GM18907 (cell line): ENCODE measurements around the gene PDZD7.

Experiments used
- ATAC-seq: cut with Tn5 transposase; IDR thresholded peaks from one replicate; pipeline ENCODE4 v1.9.1; 2021; ENCODE audit warnings: mild to moderate bottlenecking, moderate library complexity; ENCODE audit not compliant: unreplicated experiment

The PDZD7 gene

GRCh38 chr10:101020427-101021075 lies 10.4 kb downstream of the PDZD7 start:
- ATAC-seq = no peak

GRCh38 chr10:101019440-101019703 lies 11.6 kb downstream of the PDZD7 start:
- no peak for ATAC-seq

- ATAC-seq = no peak
Measured at GRCh38 chr10:101018600-101019439, 12.1 kb downstream of the PDZD7 start.

GRCh38 chr10:101018118-101018599 lies 12.8 kb downstream of the PDZD7 start:
- ATAC-seq = no peak

GRCh38 chr10:101016814-101017213 lies 14.1 kb downstream of the PDZD7 start:
- ATAC-seq = no peak

- ATAC-seq = no peak
Measured at GRCh38 chr10:101015582-101015973, 15.4 kb downstream of the PDZD7 start.

GRCh38 chr10:101014966-101015581 lies 15.9 kb downstream of the PDZD7 start:
- no peak for ATAC-seq

GRCh38 chr10:101014230-101014884 lies 16.6 kb downstream of the PDZD7 start:
- no peak for ATAC-seq

GRCh38 chr10:101013365-101013825 lies 17.5 kb downstream of the PDZD7 start:
- no peak for ATAC-seq

GRCh38 chr10:101012525-101013364 lies 18.2 kb downstream of the PDZD7 start:
- peak; percentile 86 for ATAC-seq

GRCh38 chr10:101011517-101012423 lies 19.2 kb downstream of the PDZD7 start:
- ATAC-seq = no peak

- ATAC-seq = no peak
Measured at GRCh38 chr10:101010329-101010728, 20.6 kb downstream of the PDZD7 start.

- no peak for ATAC-seq
Measured at GRCh38 chr10:101008823-101009423, 22.0 kb downstream of the PDZD7 start.

GRCh38 chr10:101007915-101008822 lies 22.8 kb downstream of the PDZD7 start:
- no peak for ATAC-seq

- no peak for ATAC-seq
Measured at GRCh38 chr10:101007099-101007711, 23.7 kb downstream of the PDZD7 start.

- no peak for ATAC-seq
Measured at GRCh38 chr10:101006593-101007098, 24.3 kb downstream of the PDZD7 start.

GRCh38 chr10:101005869-101006567 lies 24.9 kb downstream of the PDZD7 start:
- no peak for ATAC-seq
